NCI-H82 (cell line): ENCODE data around the gene SCART1.
"Not testable (repeated sequence)": the region's sequence is repeated elsewhere in the genome, so short reads cannot be mapped to it uniquely, and the experiment has no call there.

Experiments used
- DNase-seq: peaks from one replicate; lab custom pipeline; 2025; lab: John Stamatoyannopoulos, UW

The SCART1 gene

GRCh38 chr10:133474027-133474426, 20.3 kb downstream of the SCART1 start:
- no peak for DNase-seq

DNA sequence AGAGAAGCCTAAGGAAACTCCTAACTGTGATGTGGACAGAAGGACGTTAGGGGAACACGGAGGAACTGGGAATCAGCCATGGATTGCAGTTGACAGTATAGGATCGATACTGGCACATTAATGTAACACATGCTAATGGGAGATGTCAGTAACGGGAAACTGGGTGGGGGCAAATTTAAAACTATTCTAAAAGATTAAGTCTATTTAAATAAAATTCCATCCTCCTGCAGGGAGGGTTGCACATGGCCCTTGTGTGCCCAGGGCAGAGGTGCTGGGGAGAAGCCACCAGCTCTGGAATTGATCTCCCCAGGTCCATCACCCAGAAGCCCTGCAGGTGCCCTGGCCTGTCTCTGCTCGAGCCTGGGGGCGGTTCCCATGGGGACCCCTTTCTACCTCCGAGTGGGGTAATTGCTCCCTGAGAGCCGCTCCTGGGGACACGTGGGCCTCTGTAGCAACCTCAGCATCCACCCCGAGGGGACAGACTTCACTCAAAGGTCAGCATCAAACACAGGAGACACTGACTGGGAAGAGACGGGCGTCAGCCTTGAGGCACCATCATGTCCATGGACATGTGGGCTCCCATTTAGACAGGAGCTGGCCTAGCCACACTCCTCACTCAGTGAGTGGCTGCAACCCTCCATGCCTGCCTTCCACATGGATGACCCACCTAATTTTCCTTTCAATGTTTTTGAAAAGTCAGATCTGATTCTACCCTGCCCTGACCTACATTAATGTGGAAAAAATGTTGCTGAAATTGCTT, 21.1 kb downstream of the SCART1 start:
- no peak for DNase-seq

GRCh38 chr10:133475425-133475734, 21.6 kb downstream of the SCART1 start:
- DNase-seq = no peak

DNA sequence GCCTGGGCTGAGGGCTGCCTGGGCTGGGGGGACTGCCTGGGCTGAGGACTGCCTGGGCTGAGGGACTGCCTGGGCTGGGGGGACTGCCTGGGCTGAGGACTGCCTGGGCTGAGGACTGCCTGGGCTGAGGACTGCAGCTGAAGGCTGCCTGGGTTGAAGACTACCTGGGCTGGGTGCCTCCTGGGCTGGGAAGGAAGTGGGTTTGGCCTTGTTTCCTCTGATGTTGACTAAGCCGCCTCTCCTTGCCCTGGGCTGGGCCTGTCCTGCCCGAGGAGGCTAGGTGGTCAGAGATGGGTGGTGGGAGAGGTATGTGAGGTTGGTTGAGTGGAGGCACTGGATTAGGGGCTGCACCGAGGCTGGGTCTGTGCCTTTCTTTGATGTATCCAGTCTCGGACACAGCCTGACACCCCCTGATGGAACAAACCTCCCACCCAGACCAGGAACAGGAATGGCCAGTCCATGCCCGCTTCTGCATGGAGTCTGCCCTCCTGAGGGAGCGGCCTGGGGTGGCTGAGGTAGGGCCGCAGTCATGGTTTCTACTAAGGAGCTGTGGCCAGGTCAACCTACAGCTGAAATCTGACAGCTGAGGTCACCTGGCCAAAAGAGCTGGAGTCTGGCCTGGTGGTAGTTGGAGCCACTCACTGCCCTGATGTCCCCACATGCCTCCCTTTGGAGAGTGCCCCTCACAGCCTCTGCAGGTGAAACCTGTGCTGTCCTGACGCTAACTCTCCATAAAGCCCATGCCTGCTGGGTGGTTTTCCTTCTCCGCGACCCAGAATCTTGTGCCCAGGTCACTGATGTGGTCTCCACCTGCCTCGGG, 22.3 kb downstream of the SCART1 start:
- no peak for DNase-seq

DNA sequence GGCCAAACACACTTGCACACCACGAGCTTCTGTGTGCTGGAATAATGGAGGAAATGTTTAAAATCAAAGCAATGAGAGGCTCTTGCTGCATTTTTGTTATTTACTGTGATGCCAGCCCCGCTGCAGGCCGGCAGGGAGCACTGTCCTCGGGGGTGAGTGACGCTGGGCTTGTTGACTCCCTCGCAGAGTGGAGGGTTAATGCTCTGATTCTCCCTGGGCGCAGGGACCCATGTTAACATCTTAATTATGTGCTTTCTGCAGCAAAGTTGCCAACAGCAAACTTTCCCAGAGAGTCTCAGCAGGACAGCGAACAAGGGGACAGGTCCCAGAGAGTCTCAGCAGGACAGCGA, 22.9 kb downstream of the SCART1 start:
- peak; percentile 5 for DNase-seq

DNA sequence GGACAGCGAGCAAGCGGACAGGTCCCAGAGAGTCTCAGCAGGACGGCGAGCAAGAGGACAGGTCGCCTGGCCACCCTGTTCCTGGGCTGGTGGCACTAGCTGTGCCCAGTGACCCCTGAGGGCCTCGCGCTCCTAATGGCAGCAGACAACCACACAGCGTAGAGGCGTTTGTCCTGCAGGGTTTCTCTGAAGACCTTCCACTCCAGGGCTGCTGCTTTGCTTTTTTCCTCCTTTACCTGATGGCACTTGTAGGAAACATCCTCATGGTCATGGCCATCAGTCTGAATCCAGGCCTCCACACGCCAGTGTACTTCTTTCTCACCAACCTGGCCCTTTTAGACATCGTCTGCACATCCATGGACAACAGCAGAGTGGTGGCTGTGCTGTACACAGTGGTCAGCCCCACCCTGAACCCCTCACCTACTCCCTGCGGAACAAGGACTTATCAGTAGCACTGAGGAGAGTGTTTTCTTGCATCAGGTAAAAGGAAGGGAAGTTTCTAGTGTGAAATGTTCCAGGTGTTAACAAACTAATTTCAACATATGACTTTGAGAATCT, 27.4 kb downstream of the SCART1 start:
- DNase-seq = no peak

DNA sequence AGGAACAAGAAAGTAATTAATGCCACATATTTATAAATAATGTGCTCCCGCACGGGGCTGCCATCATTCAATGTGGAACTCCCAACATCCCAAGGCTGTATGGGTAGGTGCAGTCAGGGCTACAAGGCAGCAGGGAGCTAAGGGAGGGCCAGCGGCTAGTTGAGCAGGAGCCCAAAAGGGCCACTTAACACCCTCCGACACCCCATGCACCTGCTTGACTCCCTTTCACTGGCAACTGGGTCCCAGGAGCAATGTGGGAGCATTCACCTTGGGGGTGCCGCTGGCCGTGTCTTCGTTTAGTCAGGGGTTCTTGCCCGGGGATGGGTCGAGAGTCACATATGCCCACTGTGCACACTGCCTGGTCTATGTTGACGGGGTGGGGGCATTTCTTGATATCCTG, 27.9 kb downstream of the SCART1 start:
- no peak for DNase-seq

GRCh38 chr10:133484818-133485217, 31.1 kb downstream of the SCART1 start:
- no peak for DNase-seq

DNA sequence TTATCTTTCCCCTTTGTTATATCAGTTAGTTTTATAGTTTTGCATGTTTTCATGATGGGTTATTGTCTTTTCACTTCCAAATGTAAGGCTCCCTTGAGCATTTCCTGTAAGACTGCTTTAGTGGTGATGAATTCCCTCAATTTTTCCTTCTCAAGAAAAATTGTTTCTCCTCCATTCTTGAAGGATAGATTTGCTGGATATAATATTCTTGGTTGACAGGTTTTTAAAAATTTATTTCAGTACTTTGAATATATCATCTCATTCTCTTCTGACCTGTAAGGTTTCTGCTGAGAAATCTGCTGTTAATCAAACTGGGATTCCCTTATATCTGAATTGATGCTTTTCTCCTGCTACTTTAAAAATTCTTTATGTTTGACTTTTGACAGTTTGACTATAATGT, 33.3 kb downstream of the SCART1 start:
- no peak for DNase-seq

GRCh38 chr10:133488354-133488753, 34.6 kb downstream of the SCART1 start:
- DNase-seq = no peak

- DNase-seq = no peak
Measured at GRCh38 chr10:133489816-133490588, 36.3 kb downstream of the SCART1 start.

DNA sequence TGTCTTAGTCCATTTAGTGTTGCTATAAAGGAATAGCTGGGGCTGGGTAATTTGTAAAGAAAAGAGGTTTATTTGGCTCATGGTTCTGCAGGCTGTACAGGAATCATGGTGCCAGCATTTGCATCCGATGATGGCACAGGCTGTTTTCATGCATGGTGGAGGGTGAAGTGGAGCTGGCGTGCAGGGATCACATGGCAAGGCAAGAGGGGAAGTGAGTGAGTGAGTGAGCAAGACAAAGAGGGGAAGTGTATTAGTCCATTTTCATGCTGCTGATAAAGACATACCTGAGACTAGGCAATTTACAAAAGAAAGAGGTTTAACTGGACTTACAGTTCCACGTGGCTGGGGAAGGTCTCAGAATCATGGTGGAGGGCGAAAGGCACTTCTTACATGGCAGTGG, 39.8 kb downstream of the SCART1 start:
- not testable (repeated sequence) for DNase-seq

DNA sequence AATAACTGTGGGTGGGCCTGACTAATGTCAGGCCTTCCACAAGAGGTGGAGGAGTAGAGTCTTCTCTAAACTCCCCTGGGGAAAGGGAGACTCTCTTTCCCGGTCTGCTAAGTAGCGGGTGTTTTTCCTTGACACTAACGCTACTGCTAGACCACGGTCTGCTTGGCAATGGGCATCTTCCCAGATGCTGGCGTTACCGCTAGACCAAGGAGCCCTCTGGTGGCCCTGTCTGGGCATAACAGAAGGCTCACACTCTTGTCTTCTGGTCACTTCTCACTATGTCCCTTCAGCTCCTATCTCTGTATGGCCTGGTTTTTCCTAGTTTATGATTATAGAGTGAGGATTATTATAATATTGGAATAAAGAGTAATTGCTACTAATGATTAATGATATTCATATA, 43.6 kb downstream of the SCART1 start:
- DNase-seq = peak; percentile 26

GRCh38 chr10:133499176-133499575, 45.4 kb downstream of the SCART1 start:
- DNase-seq = not testable (repeated sequence)

DNA sequence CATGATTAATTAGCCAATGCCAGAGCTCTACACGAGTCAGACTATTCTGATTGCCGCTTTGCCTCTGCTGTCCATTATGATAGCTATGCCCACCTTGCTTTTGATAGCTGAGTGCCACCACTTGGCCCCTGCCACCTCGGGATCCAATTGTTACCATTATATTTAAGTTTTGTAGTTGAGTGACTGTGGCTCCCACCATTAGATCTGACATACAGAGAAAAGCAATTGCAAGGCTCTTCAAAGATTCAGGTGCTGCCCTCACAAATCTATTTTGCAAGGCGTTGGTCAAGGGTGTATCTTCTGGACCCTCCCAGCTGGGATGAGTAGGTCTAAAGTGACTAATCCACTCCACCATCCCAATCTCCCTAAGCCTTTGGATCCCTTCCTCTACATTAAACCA, 47.2 kb downstream of the SCART1 start:
- not testable (repeated sequence) for DNase-seq

DNA sequence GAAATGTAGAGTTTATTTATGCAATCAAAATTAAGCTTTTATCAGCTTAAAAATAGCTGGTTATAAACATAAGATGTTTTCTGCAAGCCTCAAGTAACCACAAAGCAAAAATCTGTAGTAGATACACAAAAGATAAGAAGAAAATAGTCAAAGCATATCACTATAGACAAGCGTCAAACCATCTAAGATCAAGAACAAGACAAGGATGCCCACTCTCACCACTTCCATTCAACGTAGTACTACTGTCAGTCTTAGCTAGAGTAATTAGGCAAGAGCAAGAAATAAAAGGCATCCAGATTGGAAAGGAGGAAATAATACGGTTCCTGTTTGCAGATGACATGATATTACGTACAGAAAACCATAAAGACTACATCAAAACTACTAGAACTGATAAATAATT, 56.0 kb downstream of the SCART1 start:
- DNase-seq = no peak

DNA sequence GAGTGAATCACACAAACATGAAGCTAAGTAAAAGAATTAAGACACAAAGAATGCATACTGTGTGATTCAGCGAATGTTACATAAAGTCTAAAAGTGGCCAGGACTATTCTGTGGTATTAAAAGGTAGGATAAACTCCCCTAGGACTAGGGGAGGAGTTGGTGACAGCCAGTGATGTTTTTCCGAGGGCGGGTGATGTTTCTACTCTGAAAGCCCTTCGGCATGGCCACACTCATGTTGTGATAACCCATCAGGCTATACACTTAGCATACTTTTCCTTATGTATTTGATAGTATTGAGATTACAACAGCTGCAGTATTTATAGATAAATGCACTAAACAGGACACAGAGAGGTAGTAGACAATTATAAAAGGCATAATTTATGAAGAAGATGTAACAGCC, 57.7 kb downstream of the SCART1 start:
- DNase-seq = no peak

DNA sequence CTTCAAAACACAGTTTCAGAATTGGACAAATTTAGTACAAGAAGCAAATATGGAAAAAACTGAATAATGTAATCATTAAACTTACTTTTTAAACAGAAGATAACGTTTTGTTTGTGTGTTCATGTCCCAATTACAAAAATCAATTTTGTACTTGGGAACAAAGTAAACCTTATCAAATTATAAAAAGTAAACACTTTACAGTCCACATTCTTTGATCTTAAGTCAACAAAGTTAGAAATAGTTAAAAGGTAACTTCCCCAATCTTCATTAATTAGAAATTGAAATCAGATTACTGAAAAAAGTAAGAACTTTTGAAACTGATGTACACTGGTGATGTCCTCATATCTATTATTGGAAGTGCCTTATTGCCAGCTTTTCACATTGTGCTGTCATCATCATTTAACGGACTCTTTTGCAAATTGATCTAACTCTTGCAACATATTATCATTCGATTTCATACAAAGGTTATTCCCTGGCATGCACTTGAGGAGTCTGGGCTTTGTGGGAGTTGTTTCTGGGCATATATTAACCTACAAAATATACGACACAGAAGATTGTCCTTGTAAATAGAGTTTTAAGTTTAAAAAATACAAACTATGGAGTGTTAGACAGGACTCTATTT, 58.3 kb downstream of the SCART1 start:
- DNase-seq = no peak

DNA sequence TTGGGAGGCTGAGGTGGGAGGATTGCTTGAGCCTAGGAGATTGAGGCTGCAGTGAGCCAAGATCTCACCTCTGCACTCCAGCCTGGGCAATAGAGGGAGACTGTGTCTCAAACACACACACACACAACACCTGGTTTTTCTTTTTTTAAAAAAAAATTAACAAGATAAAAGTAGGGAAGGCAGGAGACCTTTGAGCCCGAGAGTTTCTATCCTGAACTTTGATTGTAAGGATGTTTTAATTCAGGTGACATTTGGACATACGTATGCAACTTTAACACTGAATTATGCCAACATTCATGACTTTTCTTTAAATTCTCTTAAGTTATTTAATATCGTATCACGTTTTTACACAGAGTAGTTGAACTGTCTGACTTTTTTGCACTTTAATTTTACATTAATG, 61.7 kb downstream of the SCART1 start:
- DNase-seq = no peak

DNA sequence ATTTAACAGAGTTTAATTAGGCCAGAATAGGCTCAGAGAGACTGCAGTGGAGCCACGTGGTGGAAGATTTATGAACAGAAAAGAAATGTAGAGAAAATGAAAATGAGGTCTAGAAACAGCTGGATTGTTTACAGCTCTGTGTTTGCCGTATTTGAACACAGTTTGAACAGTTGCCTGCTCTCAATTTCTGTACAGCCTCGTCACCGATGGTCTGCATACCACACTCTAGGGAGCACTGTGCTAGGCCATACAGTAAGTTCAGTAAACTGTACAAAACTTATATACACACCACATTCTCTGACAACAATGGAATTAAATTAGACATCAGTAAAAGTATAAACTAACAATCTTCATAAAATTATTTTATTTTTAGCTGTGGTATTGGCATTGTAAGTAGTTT, 62.3 kb downstream of the SCART1 start:
- DNase-seq = no peak

DNA sequence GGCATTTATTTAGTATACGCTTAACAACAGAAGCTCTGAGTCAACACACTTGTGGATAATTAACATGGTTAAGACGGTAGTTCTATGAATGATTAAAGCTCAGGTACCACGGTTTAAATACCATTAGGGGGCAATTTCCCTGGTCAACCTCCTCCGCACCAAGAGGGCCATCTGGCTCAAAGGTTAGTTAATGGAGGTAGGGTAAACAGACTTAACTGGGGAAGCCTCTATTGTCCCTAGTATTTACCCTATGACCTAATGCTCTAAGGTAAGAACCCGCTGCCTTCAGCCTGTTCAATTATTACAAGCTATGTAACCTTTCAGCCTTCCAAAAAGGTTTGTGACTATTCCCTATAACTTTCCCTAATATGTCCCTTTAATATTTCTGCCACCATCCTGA, 64.8 kb downstream of the SCART1 start:
- DNase-seq = peak; percentile 37
